EL (cell line): ENCODE results near the gene GSTA5.
"Not testable (repeated sequence)": the region's sequence is repeated elsewhere in the genome, so short reads cannot be mapped to it uniquely, and the experiment has no call there.

Source experiments
- DNase-seq: peaks from one replicate; pipeline ENCODE4 v3.0.0-alpha.2; 2016

The GSTA5 gene

GRCh38 chr6:52786249-52786956 lies 54.2 kb downstream of the GSTA5 start:
- no peak for DNase-seq

DNA sequence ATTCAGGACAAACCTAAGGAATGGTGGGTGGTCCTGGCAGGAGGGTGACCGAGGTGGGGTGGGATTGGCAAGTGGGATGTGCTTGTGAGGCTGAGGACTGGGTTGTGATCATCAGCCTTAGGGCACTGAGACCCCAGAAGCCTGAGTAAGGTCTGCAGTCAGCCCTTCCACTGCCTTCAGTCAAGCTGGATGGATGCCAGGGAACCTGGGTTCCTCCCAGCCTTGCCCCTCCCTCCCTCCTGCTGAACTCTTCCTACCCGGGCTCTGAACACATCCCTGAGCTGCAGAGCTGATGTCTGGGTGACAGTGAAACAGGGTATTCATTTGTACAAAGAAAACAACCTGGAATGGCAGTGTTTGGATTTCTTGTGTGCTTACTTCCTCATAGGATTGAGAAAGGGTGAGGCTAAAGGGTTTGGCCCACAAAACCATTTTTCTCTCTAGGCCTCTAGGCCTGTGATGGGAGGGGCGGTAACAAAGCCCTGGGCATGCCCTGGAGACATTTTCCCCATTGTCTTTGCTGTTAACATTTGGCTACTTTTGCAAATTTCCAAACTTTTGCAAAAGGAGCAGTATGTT lies 57.8 kb downstream of the GSTA5 start:
- DNase-seq, result not testable (repeated sequence)

- not testable (repeated sequence) for DNase-seq
Observed at GRCh38 chr6:52782209-52782608, 58.4 kb downstream of the GSTA5 start.
